Mucosa of descending colon (tissue), 3 donors: ENCODE results near the gene HS3ST4. TPM values are rescaled to one million over a fixed set of nuclear protein-coding genes. Genes with fewer than 3 reads are reported as not detected.

Experiments used
- ATAC-seq: fragments of 200-7000 bp; cut with Tn5 transposase; one replicate; pipeline ENCODE4 v1.9.1; 2020; ENCODE audit warnings: mild to moderate bottlenecking, moderate library complexity
- DNase-seq, 3 donors: peaks; one replicate each; pipeline ENCODE4 v3.0.0-alpha.2; 2020
- H3K36me3 ChIP-seq: fragments of 200-600 bp; one replicate; pipeline ENCODE4 v1.8.0; 2021; ENCODE audit warnings: low read depth, mild to moderate bottlenecking
- H3K4me1 ChIP-seq: fragments of 200-600 bp; one replicate; pipeline ENCODE4 v1.8.0; 2021; ENCODE audit warnings: low read depth, mild to moderate bottlenecking
- H3K4me3 ChIP-seq: fragments of 200-600 bp; one replicate; pipeline ENCODE4 v1.8.0; 2021; ENCODE audit warnings: mild to moderate bottlenecking
- H3K9me3 ChIP-seq: fragments of 200-600 bp; one replicate; pipeline ENCODE4 v1.8.0; 2021; ENCODE audit warnings: mild to moderate bottlenecking
- CTCF ChIP-seq: fragments of 200-600 bp; IDR thresholded peaks from one replicate; pipeline ENCODE4 v1.8.0; 2022; ENCODE audit warnings: antibody characterized with exemption, mild to moderate bottlenecking
- intact Hi-C, 2 donors: fragments of 100-400 bp; cut with DNase I in 1 of 2; cut with micrococcal nuclease in 1 of 2; formaldehyde crosslinking; loops; one replicate each; pipeline versions ENCODE4 v1.11.0 to v1.11.1; 2022; cut with DNase I, micrococcal nuclease
- total RNA-seq, 3 donors: library from RNA; stranded (reverse); fragmentation: NEBNext Ultra II Directional in 2 of 3; extraction: Animal tissue kit (Norgen Biotek cat#: 25700) in 2 of 3; gene quantifications; one replicate each; pipeline versions ENCODE4 v1.2.1 to v1.2.4, GENCODE V29; 2021 to 2023
- donor health status: DM: no; HTN: no; CAD: no; lungs with moderate emphysema.
- donor health status: DM: no; HTN: no; CAD: no.
- donor health status: DM: no; HTN: yes; CAD: no.

HS3ST4 gene
- total RNA-seq, 3 donors from 2014 or later = 0.41 TPM; not detected in 2

- TF ChIP-seq CTCF = no peak
- DNase-seq = no peak
- intact Hi-C loops = no loop called here
Measured at GRCh38 chr16:26134588-26134987, 442.8 kb downstream of the HS3ST4 start.

GRCh38 chr16:26137956-26138355, 446.2 kb downstream of the HS3ST4 start:
- intact Hi-C loops = no loop called here
- Histone ChIP-seq H3K4me3 (no peak overlapping the region), H3K36me3 (no peaks in the 10 kb centered on the region), H3K9me3 (no peaks in the 10 kb centered on the region), H3K4me1 (no peaks in the 10 kb centered on the region)
- no peak for TF ChIP-seq CTCF
- ATAC-seq (no peak), DNase-seq (no peak)

More at GRCh38 chr16:26134588-26134987, 442.8 kb downstream of the HS3ST4 start:
- H3K4me1 ChIP-seq = no peaks in the 10 kb centered on the region
- no peak overlapping the region for H3K4me3 ChIP-seq
- H3K9me3 ChIP-seq = no peaks in the 10 kb centered on the region
- H3K36me3 ChIP-seq = no peaks in the 10 kb centered on the region
- no peak for ATAC-seq

- intact Hi-C loops = no loop called here
- no peaks in the 10 kb centered on the region for H3K4me1 ChIP-seq
- TF ChIP-seq CTCF = no peak
- no peak overlapping the region for H3K4me3 ChIP-seq
- ATAC-seq (no peak), DNase-seq (no peak)
- H3K9me3 ChIP-seq = no peaks in the 10 kb centered on the region
- no peaks in the 10 kb centered on the region for H3K36me3 ChIP-seq
Measured at GRCh38 chr16:26139091-26139490, 447.3 kb downstream of the HS3ST4 start.

GRCh38 chr16:26139884-26140283, 448.1 kb downstream of the HS3ST4 start:
- H3K9me3 ChIP-seq = no peaks in the 10 kb centered on the region
- no peak for ATAC-seq
- no peak for DNase-seq
- H3K4me1 ChIP-seq = no peaks in the 10 kb centered on the region
- TF ChIP-seq CTCF = no peak
- no peaks in the 10 kb centered on the region for H3K36me3 ChIP-seq
- H3K4me3 ChIP-seq = no peak overlapping the region
- intact Hi-C loops = no loop called here

GRCh38 chr16:26149364-26150190, 457.8 kb downstream of the HS3ST4 start:
- no peaks in the 10 kb centered on the region for H3K9me3 ChIP-seq
- DNase-seq (no peak), ATAC-seq (no peak)
- TF ChIP-seq CTCF = no peak
- H3K36me3 ChIP-seq = no peaks in the 10 kb centered on the region
- no peak overlapping the region for H3K4me3 ChIP-seq
- intact Hi-C loops = no loop called here
- no peaks in the 10 kb centered on the region for H3K4me1 ChIP-seq
